Endothelial cell of umbilical vein (primary cell): ENCODE measurements around the gene IGSF9B. TPM values are rescaled to one million over a fixed set of nuclear protein-coding genes. Genes with fewer than 3 reads are reported as not detected.

Experiments used
- BruUV-seq: library from RNA; stranded (reverse); fragments of 400-500 nt; replicated peaks from 2 replicates; lab custom pipeline; 2021; lab: Mats Ljungman, UMichigan
- CTCF ChIA-PET: fragments of 300-600, 350-600 bp; sonication (Branson Sonifier 250); formaldehyde crosslinking; loops from one replicate; lab custom pipeline; 2021; ENCODE audit warnings: antibody characterized with exemption, inconsistent platforms; lab: Charles Lee
- POLR2A ChIA-PET: fragments of 300-600, 350-600 bp; sonication (Branson Sonifier 250); formaldehyde crosslinking; loops from one replicate; lab custom pipeline; 2021; ENCODE audit warnings: antibody characterized with exemption, inconsistent platforms; lab: Charles Lee
- DNase-seq: peaks from one replicate; pipeline ENCODE4 v3.0.0-alpha.2; 2011; ENCODE audit warnings: low read depth, low spot score
- FAIRE-seq: peaks from 2 replicates; lab custom pipeline; 2011; peaks lifted over from hg19 to GRCh38; lab: Jason Lieb, UNC
- H2AFZ ChIP-seq: 2 replicates; pipeline ENCODE4 v1.6.0; 2012; ENCODE audit warnings: low read depth, low read length, control low read depth, inconsistent platforms
- H3K27ac ChIP-seq: 2 replicates; pipeline ENCODE4 v1.5.1; 2011; ENCODE audit warnings: low read depth, mild to moderate bottlenecking, control low read depth, low read length, moderate library complexity; ENCODE audit not compliant: insufficient read depth
- H3K27me3 ChIP-seq, 2 experiments: 2 replicates each; pipeline versions ENCODE4 v1.6.0 to v1.6.1; 2011; ENCODE audit warnings: low read length in 2 of 2, mixed read lengths in 1 of 2; ENCODE audit not compliant: control insufficient read depth in 2 of 2, insufficient read depth in 2 of 2
- H3K36me3 ChIP-seq, 2 experiments: 2 replicates in 1 of 2; 3 replicates in 1 of 2; pipeline ENCODE4 v1.5.1; 2011; ENCODE audit warnings: low read length in 2 of 2, mild to moderate bottlenecking in 1 of 2, moderate library complexity in 1 of 2; ENCODE audit not compliant: control insufficient read depth in 2 of 2, insufficient read depth in 2 of 2; ENCODE audit errors: extremely low read depth in 1 of 2
- H3K4me1 ChIP-seq: 3 replicates; pipeline ENCODE4 v1.5.1; 2011; ENCODE audit warnings: mild to moderate bottlenecking, low read length; ENCODE audit not compliant: control insufficient read depth, insufficient read depth; ENCODE audit errors: extremely low read depth
- H3K4me2 ChIP-seq: 2 replicates; pipeline ENCODE4 v1.6.1; 2011; ENCODE audit warnings: low read length, control low read depth, mixed read lengths; ENCODE audit not compliant: insufficient read depth
- H3K4me3 ChIP-seq, 3 experiments: fragments of 200-600 bp in 1 of 3; sonication (generic), shearing (Covaris generic) in 1 of 3; replicated peaks in 1 of 3; 2 replicates each; pipeline ENCODE4 v1.5.1; 2011 to 2016; ENCODE audit warnings: control low read depth in 3 of 3, low read length in 3 of 3, mild to moderate bottlenecking in 2 of 3, inconsistent platforms in 1 of 3, low read depth in 1 of 3, moderate library complexity in 1 of 3; ENCODE audit not compliant: insufficient read depth in 1 of 3
- H3K79me2 ChIP-seq: 2 replicates; pipeline ENCODE4 v1.6.0; 2012; ENCODE audit warnings: low read length, inconsistent platforms; ENCODE audit not compliant: control insufficient read depth, insufficient read depth
- H3K9ac ChIP-seq: replicated peaks from 2 replicates; pipeline ENCODE3; 2011; ENCODE audit warnings: low read length, control low read depth; ENCODE audit not compliant: insufficient read depth; ENCODE audit errors: extremely low read depth
- H3K9me1 ChIP-seq: replicated peaks from 3 replicates; pipeline ENCODE4 v1.6.0; 2011; ENCODE audit warnings: mild to moderate bottlenecking, low read length; ENCODE audit not compliant: control insufficient read depth, insufficient read depth; ENCODE audit errors: extremely low read depth
- H3K9me3 ChIP-seq: replicated peaks from 2 replicates; pipeline ENCODE4 v1.5.1; 2012; ENCODE audit warnings: low read length, inconsistent platforms; ENCODE audit not compliant: control insufficient read depth, insufficient read depth
- H4K20me1 ChIP-seq: replicated peaks from 2 replicates; pipeline ENCODE3; 2011; ENCODE audit warnings: mild to moderate bottlenecking, low read length; ENCODE audit not compliant: control insufficient read depth, insufficient read depth; ENCODE audit errors: extremely low read depth
- CTCF ChIP-seq, 2 donors: IDR thresholded peaks; 1 replicate in 1 of 2; 2 replicates in 1 of 2; pipeline ENCODE4 v1.5.1; 2011; ENCODE audit warnings: low read length in 2 of 2, mild to moderate bottlenecking in 2 of 2, moderate library complexity in 2 of 2, control low read depth in 1 of 2, inconsistent platforms in 1 of 2, low read depth in 1 of 2; ENCODE audit not compliant: insufficient read depth in 1 of 2; ENCODE audit errors: extremely low read depth in 1 of 2
- EZH2 ChIP-seq: IDR thresholded peaks from 2 replicates; pipeline ENCODE4 v1.6.1; 2012; ENCODE audit warnings: borderline replicate concordance, low read depth, mild to moderate bottlenecking, moderate library complexity, low read length, inconsistent platforms; ENCODE audit not compliant: severe bottlenecking
- FOS ChIP-seq: IDR thresholded peaks from 2 replicates; pipeline ENCODE4 v1.6.1; 2011; ENCODE audit warnings: mild to moderate bottlenecking, low read length, moderate library complexity, borderline replicate concordance; ENCODE audit not compliant: insufficient read depth
- GATA2 ChIP-seq: IDR thresholded peaks from 2 replicates; pipeline ENCODE4 v1.7.0; 2011; ENCODE audit warnings: low read depth, mild to moderate bottlenecking, moderate library complexity, mixed read lengths, low read length; ENCODE audit not compliant: insufficient read length, insufficient read depth
- JUN ChIP-seq: IDR thresholded peaks from 2 replicates; pipeline ENCODE4 v1.6.1; 2011; ENCODE audit warnings: borderline replicate concordance, low read depth; ENCODE audit not compliant: insufficient read length, insufficient read depth
- MAX ChIP-seq: IDR thresholded peaks from 2 replicates; pipeline ENCODE4 v1.6.1; 2011; ENCODE audit not compliant: insufficient read depth, insufficient read length
- MYC ChIP-seq: IDR thresholded peaks from one replicate; pipeline ENCODE4 v1.6.1; 2011; ENCODE audit warnings: mild to moderate bottlenecking, low read depth, low read length
- POLR2A ChIP-seq: IDR thresholded peaks from 2 replicates; pipeline ENCODE4 v1.6.1; 2012; ENCODE audit warnings: low read depth, mild to moderate bottlenecking, control low read depth, low read length
- POLR2AphosphoS5 ChIP-seq: IDR thresholded peaks from 2 replicates; pipeline ENCODE4 v1.6.1; 2012; ENCODE audit warnings: low read depth, mild to moderate bottlenecking, control low read depth, low read length, moderate library complexity; ENCODE audit not compliant: insufficient read depth
- dilution Hi-C: fragments of 300-500 bp; cut with MboI; formaldehyde crosslinking; loops from one replicate; pipeline ENCODE4 v1.15.0; 2019; ENCODE audit warnings: low sequenced_read_pairs; ENCODE audit not compliant: extremely low pct_ligation_motif_present
- intact Hi-C: fragments of 100-400 bp; cut with micrococcal nuclease; formaldehyde crosslinking; loops from one replicate; pipeline ENCODE4 v1.10.0; 2022
- polyA plus RNA-seq, 4 experiments: library from polyadenylated mRNA; depleted of rRNA in 3 of 4; stranded (reverse) in 3 of 4; unstranded in 1 of 4; fragments of >200 nt; gene quantifications; 2 replicates each; pipeline versions ENCODE4 v1.2.1 to v1.2.3, GENCODE V29; 2011 to 2012; ENCODE audit warnings: missing spikeins in 1 of 4
- total RNA-seq: library from RNA; stranded (reverse); gene quantifications from 2 replicates; pipeline ENCODE4 v1.2.3, GENCODE V29; 2021

IGSF9B gene
- total and polyA plus RNA-seq, 2 donors (not counting 3 experiments of a cell fraction or from before 2014, with no cell fraction given): 0.15 to 0.18 TPM

- TF ChIP-seq FOS: no peak
- no peak for TF ChIP-seq MYC
- TF ChIP-seq POLR2A: no peak
- TF ChIP-seq GATA2: no peak
- Histone ChIP-seq H3K4me2 (no peak overlapping the region), H3K9me1 (no peaks in the 10 kb centered on the region), H3K4me3 (no peak overlapping the region), H3K9ac (no peak overlapping the region), H3K27ac (no peak overlapping the region), H3K4me1 (no peaks in the 10 kb centered on the region), H3K79me2 (no peaks in the 10 kb centered on the region), H4K20me1 (no peaks in the 10 kb centered on the region), H3K27me3 (no peaks in the 10 kb centered on the region), H3K36me3 (no peaks in the 10 kb centered on the region), H3K9me3 (no peaks in the 10 kb centered on the region), H2AFZ (no peak overlapping the region)
- POLR2A ChIA-PET: no interaction called here
- DNase-seq (no peak), FAIRE-seq (no peak)
- BruUV-seq: no TSS peak
- intact Hi-C loops: no loop called here
- dilution Hi-C loops: no loop called here
- CTCF ChIA-PET: no interaction called here
Observed at GRCh38 chr11:133936592-133936991, 20.2 kb downstream of the IGSF9B start.

- H3K9ac ChIP-seq: no peak overlapping the region
- no TSS peak for BruUV-seq
- H3K27me3 ChIP-seq: no peaks in the 10 kb centered on the region
- no peak overlapping the region for H2AFZ ChIP-seq
- TF ChIP-seq MYC (no peak), POLR2AphosphoS5 (no peak), POLR2A (no peak), MAX (no peak), CTCF (IDR thresholded peaks at IDR 0.05; ENCODE audit: extremely low read depth in 1 of 2, insufficient read depth in 1 of 2, low read depth in 1 of 2, low read length in 2 of 2) (no peak), JUN (no peak), EZH2 (no peak), FOS (no peak), GATA2 (no peak)
- ChIA-PET POLR2A (no interaction called here), CTCF (no interaction called here)
- intact Hi-C loops: no loop called here
- no peak overlapping the region for H3K4me2 ChIP-seq
- H3K9me3 ChIP-seq: no peaks in the 10 kb centered on the region
- no peaks in the 10 kb centered on the region for H3K9me1 ChIP-seq
- H3K36me3 ChIP-seq: no peaks in the 10 kb centered on the region
- no peaks in the 10 kb centered on the region for H3K4me1 ChIP-seq
- dilution Hi-C loops: no loop called here
- no peaks in the 10 kb centered on the region for H3K79me2 ChIP-seq
- no peak overlapping the region for H3K4me3 ChIP-seq
- FAIRE-seq: no peak
- no peaks in the 10 kb centered on the region for H4K20me1 ChIP-seq
- DNase-seq: no peak
- no peak overlapping the region for H3K27ac ChIP-seq
Observed at GRCh38 chr11:133936136-133936535, 20.6 kb downstream of the IGSF9B start.
